HCT116 (cell line): ENCODE results near the gene RTTN.

Experiments used
- MAX ChIP-seq: IDR thresholded peaks from 2 replicates; pipeline ENCODE4 v1.6.1; 2012
- POLR2A ChIP-seq: IDR thresholded peaks from 2 replicates; pipeline ENCODE4 v1.7.0; 2011; ENCODE audit warnings: borderline replicate concordance; ENCODE audit not compliant: insufficient read depth, insufficient read length; ENCODE audit errors: extremely low read depth
- RAD21 ChIP-seq: IDR thresholded peaks from 2 replicates; pipeline ENCODE4 v1.6.1; 2012; ENCODE audit warnings: low read depth, mild to moderate bottlenecking
- SIN3A ChIP-seq: IDR thresholded peaks from 2 replicates; pipeline ENCODE4 v1.6.1; 2012; ENCODE audit warnings: low read depth

GRCh38 chr18:70250781-70251180 is 45.3 kb upstream of the RTTN start:
- TF ChIP-seq SIN3A (no peak), POLR2A (no peak), RAD21 (no peak), MAX (no peak)
